Measurements from ENCODE around the gene IQGAP2.

Gene IQGAP2

DNA sequence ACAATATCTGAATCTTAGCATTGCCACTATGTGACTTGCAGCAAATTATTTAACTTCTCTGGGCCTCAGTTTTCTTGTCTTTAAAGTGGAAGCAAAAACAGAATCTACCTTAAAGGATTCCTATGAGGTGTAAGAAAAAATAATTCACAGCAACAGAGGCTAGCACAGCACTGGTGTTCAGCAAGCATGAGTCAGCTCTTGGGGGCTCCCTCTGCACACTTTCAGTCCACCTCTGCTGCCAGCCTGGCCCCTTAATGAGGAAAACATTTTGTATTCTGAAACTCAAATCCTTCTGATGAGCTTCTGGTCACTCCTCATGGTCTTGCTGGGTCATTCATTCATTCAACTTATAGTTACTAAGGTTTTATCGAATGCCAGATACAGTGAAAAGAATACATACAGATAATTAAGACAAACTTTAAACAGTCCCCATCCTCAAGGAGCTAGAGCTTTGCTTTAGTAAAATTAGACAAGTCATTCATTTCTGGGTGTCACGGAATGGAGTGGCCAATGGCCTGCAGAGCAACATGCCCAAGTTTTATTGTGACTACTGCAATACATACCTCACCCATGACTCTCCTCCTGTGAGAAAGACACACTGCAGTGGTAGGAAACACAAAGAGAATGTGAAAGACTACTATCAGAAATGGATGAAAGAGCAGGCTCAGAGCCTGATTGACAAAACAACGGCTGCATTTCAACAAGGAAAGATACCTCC is 26.8 kb upstream of the IQGAP2 start:
- TF ChIP-seq, protein P1, sequence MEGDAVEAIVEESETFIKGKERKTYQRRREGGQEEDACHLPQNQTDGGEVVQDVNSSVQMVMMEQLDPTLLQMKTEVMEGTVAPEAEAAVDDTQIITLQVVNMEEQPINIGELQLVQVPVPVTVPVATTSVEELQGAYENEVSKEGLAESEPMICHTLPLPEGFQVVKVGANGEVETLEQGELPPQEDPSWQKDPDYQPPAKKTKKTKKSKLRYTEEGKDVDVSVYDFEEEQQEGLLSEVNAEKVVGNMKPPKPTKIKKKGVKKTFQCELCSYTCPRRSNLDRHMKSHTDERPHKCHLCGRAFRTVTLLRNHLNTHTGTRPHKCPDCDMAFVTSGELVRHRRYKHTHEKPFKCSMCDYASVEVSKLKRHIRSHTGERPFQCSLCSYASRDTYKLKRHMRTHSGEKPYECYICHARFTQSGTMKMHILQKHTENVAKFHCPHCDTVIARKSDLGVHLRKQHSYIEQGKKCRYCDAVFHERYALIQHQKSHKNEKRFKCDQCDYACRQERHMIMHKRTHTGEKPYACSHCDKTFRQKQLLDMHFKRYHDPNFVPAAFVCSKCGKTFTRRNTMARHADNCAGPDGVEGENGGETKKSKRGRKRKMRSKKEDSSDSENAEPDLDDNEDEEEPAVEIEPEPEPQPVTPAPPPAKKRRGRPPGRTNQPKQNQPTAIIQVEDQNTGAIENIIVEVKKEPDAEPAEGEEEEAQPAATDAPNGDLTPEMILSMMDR (IDR thresholded peaks at IDR 0.05; ENCODE audit: insufficient read depth, low read length, poor library complexity, severe bottlenecking), result no peak
- H3K36me3 ChIP-seq (ENCODE audit: control insufficient read depth, insufficient read depth, low read length), result no peaks in the 10 kb centered on the region
- DNase-seq (ENCODE audit: extremely low read depth, insufficient read length), result no peak
- no peak overlapping the region for H3K4me3 ChIP-seq (replicated peaks; ENCODE audit: low read depth, low read length)
- H3K27me3 ChIP-seq (replicated peaks; ENCODE audit: control insufficient read depth, insufficient read depth, low read length), result no peaks in the 10 kb centered on the region

DNA sequence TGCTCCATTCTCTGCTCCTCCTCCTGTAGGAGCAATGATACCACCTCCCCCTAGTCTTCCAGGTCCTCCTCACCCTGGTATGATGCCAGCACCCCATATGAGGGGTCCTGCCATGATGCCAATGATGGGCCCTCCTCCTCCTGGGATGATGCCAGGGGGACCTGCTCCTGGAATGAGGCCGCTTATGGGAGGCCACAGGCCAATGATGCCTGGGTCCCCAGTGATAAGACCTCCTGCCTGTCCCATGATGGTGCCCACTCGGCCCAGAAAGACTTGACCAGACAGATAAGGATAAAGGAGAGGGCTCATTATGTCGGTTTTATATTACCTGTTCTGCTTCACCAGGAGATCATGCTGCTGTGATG is 26.2 kb upstream of the IQGAP2 start:
- H3K27me3 ChIP-seq (replicated peaks; ENCODE audit: control insufficient read depth, insufficient read depth, low read length), result no peaks in the 10 kb centered on the region
- H3K36me3 ChIP-seq (ENCODE audit: control insufficient read depth, insufficient read depth, low read length), result no peaks in the 10 kb centered on the region
- TF ChIP-seq, protein P1 (IDR thresholded peaks at IDR 0.05; ENCODE audit: insufficient read depth, low read length, poor library complexity, severe bottlenecking), result no peak
- H3K4me3 ChIP-seq (replicated peaks; ENCODE audit: low read depth, low read length), result no peak overlapping the region
- DNase-seq (ENCODE audit: extremely low read depth, insufficient read length), result no peak

DNA sequence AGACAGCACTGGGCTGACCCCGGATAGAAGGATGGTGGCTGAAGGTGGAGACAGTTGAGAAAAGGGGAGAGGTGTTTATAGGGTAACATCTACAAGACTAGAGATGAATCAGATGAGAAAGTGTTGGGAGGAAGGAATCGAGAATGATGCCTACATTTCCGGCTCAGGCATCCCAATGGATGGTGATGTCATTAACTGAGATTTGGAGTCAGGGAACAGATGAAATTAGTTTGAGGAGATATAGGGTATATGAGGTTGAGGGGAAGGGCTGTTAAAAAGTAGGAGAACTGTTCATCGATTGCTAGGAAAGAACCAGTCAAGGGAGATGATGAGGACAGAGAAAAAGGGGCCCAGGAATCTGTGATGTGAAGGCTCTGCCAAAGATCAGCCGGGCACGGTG is 24.7 kb upstream of the IQGAP2 start:
- TF ChIP-seq, protein P1 (IDR thresholded peaks at IDR 0.05; ENCODE audit: insufficient read depth, low read length, poor library complexity, severe bottlenecking), result no peak
- no peak for DNase-seq (ENCODE audit: extremely low read depth, insufficient read length)
- H3K27me3 ChIP-seq (replicated peaks; ENCODE audit: control insufficient read depth, insufficient read depth, low read length), result no peaks in the 10 kb centered on the region

DNA sequence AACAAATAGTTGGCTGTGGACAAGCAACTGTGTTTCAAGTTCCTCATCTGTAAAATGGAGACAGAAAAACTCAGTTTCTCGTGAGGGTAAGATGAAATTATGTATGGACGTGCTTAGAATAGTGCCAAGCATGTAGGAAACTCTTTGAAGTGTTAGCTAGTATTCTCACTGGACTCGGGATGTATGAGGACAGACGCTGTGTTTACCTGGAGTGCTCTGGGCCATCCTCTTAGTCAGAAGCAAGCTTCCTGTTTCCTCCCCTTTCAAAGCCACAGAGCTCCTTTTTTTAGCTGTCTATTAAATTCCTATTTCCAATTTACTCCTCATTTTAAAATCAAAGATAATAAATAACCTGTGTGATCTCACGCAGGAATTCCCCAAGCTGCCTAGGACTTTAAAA is 23.8 kb upstream of the IQGAP2 start:
- Histone ChIP-seq H3K4me3 (replicated peaks; ENCODE audit: low read depth, low read length) (no peak overlapping the region), H3K36me3 (ENCODE audit: control insufficient read depth, insufficient read depth, low read length) (no peaks in the 10 kb centered on the region), H3K27me3 (replicated peaks; ENCODE audit: control insufficient read depth, insufficient read depth, low read length) (no peaks in the 10 kb centered on the region)
- no peak for DNase-seq (ENCODE audit: extremely low read depth, insufficient read length)
- TF ChIP-seq, protein P1 (IDR thresholded peaks at IDR 0.05; ENCODE audit: insufficient read depth, low read length, poor library complexity, severe bottlenecking), result no peak

More for the DNA sequence above, 24.7 kb upstream of the IQGAP2 start:
- Histone ChIP-seq H3K36me3 (ENCODE audit: control insufficient read depth, insufficient read depth, low read length) (no peaks in the 10 kb centered on the region), H3K4me3 (replicated peaks; ENCODE audit: low read depth, low read length) (no peak overlapping the region)

DNA sequence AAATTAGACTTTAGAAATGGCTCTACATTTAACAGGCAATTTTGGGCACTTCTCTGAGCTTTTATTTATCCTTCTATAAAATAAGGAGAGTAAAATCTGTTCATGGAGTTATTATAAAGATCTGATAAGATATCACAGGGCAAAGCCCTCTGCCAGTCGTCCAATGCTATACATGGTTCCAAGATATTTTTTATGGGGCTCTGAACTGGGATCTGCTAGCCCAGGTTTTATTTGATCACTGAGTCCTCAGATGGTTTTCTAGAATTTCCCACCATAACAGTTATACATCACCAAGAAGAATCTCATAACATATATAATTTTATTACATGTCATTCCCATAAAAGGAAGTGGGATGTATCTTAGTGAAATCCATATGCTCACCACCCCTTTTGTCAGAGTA is 23.2 kb upstream of the IQGAP2 start:
- no peak for DNase-seq (ENCODE audit: extremely low read depth, insufficient read length)
- TF ChIP-seq, protein P1 (IDR thresholded peaks at IDR 0.05; ENCODE audit: insufficient read depth, low read length, poor library complexity, severe bottlenecking), result no peak
- Histone ChIP-seq H3K4me3 (replicated peaks; ENCODE audit: low read depth, low read length) (no peak overlapping the region), H3K27me3 (replicated peaks; ENCODE audit: control insufficient read depth, insufficient read depth, low read length) (no peaks in the 10 kb centered on the region), H3K36me3 (ENCODE audit: control insufficient read depth, insufficient read depth, low read length) (no peaks in the 10 kb centered on the region)

All from GM06990 (cell line).